HepG2 (cell line): Measurements from ENCODE around the gene VPS37B. TPM values are rescaled to one million over a fixed set of nuclear protein-coding genes. Genes with fewer than 3 reads are reported as not detected.

Experiments used
- ATAC-seq: fragments of 200-7000 bp; cut with Tn5 transposase; 3 replicates; pipeline ENCODE4 v1.9.1; 2020; ENCODE audit warnings: mild to moderate bottlenecking, moderate library complexity
- BruUV-seq: library from RNA; stranded (reverse); fragments of 400-500 nt; replicated peaks from 2 replicates; lab custom pipeline; 2021; lab: Mats Ljungman, UMichigan
- CTCF ChIA-PET: fragments of 300-600 bp; formaldehyde crosslinking; extraction: SDS; loops from one replicate; lab custom pipeline; 2021; ENCODE audit warnings: low total read pairs, inconsistent platforms, low intra/inter-chr PET ratio; lab: Yijun Ruan, JAX
- POLR2A ChIA-PET: fragments of 350-600 bp; sonication (Branson Sonifier 250); formaldehyde crosslinking; loops from one replicate; lab custom pipeline; 2020; ENCODE audit warnings: antibody characterized with exemption, inconsistent platforms; lab: Yijun Ruan, JAX
- DNase-seq: peaks from one replicate; pipeline ENCODE4 v3.0.0-alpha.2; 2015; ENCODE audit warnings: low spot score
- FAIRE-seq: peaks from 3 replicates; lab custom pipeline; 2011; peaks lifted over from hg19 to GRCh38; lab: Jason Lieb, UNC
- H2AFZ ChIP-seq: one replicate; pipeline ENCODE4 v1.6.1; 2011; ENCODE audit warnings: low read length, inconsistent platforms
- H3K27ac ChIP-seq: fragments of 300-600 bp; 3 replicates; pipeline ENCODE4 v1.8.0; 2011; ENCODE audit warnings: mixed run types, mild to moderate bottlenecking, mixed read lengths, low read length, inconsistent platforms; ENCODE audit not compliant: insufficient read depth; ENCODE audit errors: extremely low read length
- H3K27me3 ChIP-seq, 2 experiments: fragments of 200-600 bp in 1 of 2; 2 replicates in 1 of 2; 3 replicates in 1 of 2; pipeline versions ENCODE4 v1.6.0 to v1.8.0; 2011; ENCODE audit warnings: low read length in 2 of 2, mild to moderate bottlenecking in 2 of 2, moderate library complexity in 2 of 2, inconsistent platforms in 1 of 2; ENCODE audit not compliant: insufficient read depth in 2 of 2, control insufficient read depth in 1 of 2
- H3K36me3 ChIP-seq, 2 experiments: fragments of 200-600 bp in 1 of 2; replicated peaks in 1 of 2; 2 replicates in 1 of 2; 3 replicates in 1 of 2; pipeline versions ENCODE4 v1.5.1 to v1.8.0; 2011; ENCODE audit warnings: low read length in 2 of 2, inconsistent platforms in 1 of 2; ENCODE audit not compliant: insufficient read depth in 2 of 2, control insufficient read depth in 1 of 2
- H3K4me1 ChIP-seq: 2 replicates; pipeline ENCODE4 v1.5.1; 2012; ENCODE audit warnings: low read length, inconsistent platforms; ENCODE audit not compliant: insufficient read depth
- H3K4me2 ChIP-seq: 2 replicates; pipeline ENCODE4 v1.6.0; 2011; ENCODE audit warnings: low read depth, low read length, inconsistent platforms
- H3K4me3 ChIP-seq, 3 experiments: fragments of 200-600 bp in 1 of 3; sonication (generic), shearing (Covaris generic) in 1 of 3; replicated peaks in 1 of 3; 2 replicates each; pipeline ENCODE4 v1.5.1; 2011 to 2016; ENCODE audit warnings: low read length in 3 of 3, inconsistent platforms in 2 of 3, low read depth in 2 of 3, mild to moderate bottlenecking in 2 of 3, control low read depth in 1 of 3, mixed read lengths in 1 of 3; ENCODE audit not compliant: insufficient read depth in 1 of 3
- H3K79me2 ChIP-seq: one replicate; pipeline ENCODE4 v1.6.1; 2011; ENCODE audit warnings: low read length, inconsistent platforms; ENCODE audit not compliant: insufficient read depth
- H3K9ac ChIP-seq: 2 replicates; pipeline ENCODE4 v1.6.0; 2011; ENCODE audit warnings: mild to moderate bottlenecking, low read depth, low read length, inconsistent platforms; ENCODE audit not compliant: insufficient read depth
- H3K9me3 ChIP-seq: 2 replicates; pipeline ENCODE4 v1.5.1; 2012; ENCODE audit warnings: mild to moderate bottlenecking, low read length
- H4K20me1 ChIP-seq: 2 replicates; pipeline ENCODE4 v1.6.0; 2011; ENCODE audit warnings: inconsistent platforms, mild to moderate bottlenecking, low read length, moderate library complexity; ENCODE audit not compliant: insufficient read depth
- ARID5B ChIP-seq: IDR thresholded peaks from 2 replicates; pipeline ENCODE4 v1.4.0; 2020; ENCODE audit warnings: mild to moderate bottlenecking, missing genetic modification reagents
- HNRNPH1 ChIP-seq: fragments of 200-400 bp; formaldehyde crosslinking; optimal IDR thresholded peaks from 2 replicates; pipeline ENCODE3; 2017; ENCODE audit warnings: mild to moderate bottlenecking, low read depth, low read length
- POLR2A ChIP-seq, 2 experiments: IDR thresholded peaks; 2 replicates each; pipeline ENCODE4 v1.6.1; 2011; ENCODE audit warnings: low read depth in 2 of 2, low read length in 2 of 2, mild to moderate bottlenecking in 1 of 2, moderate library complexity in 1 of 2; ENCODE audit not compliant: insufficient read depth in 1 of 2
- ZNF10 ChIP-seq: sonication (generic); formaldehyde crosslinking; IDR thresholded peaks from 2 replicates; pipeline ENCODE4 v1.4.0; 2020; ENCODE audit warnings: mild to moderate bottlenecking, low read depth, missing genetic modification reagents, borderline replicate concordance
- WGBS: methylation state at CpG from one replicate; pipeline ENCODE4 v1.1.6; 2017; ENCODE audit warnings: low lambda C conversion rate; 5-methylcytosine and 5-hydroxymethylcytosine counted together
- in situ Hi-C: cut with HindIII; loops from 2 replicates; pipeline ENCODE4 v1.10.0; 2017; ENCODE audit warnings: low pct_unique_long_range_greater_than_20kb; ENCODE audit not compliant: extremely low pct_ligation_motif_present
- intact Hi-C: fragments of 100-400 bp; cut with micrococcal nuclease; formaldehyde crosslinking; loops from one replicate; pipeline ENCODE4 v1.10.0; 2022; ENCODE audit not compliant: unreplicated experiment
- polyA plus RNA-seq, 8 experiments: library from polyadenylated mRNA; depleted of rRNA in 3 of 8; stranded (reverse) in 7 of 8; unstranded in 1 of 8; fragments of >200 nt; fragmentation: Illumina TruSeq in 4 of 8; extraction: Trizol in 4 of 8; gene quantifications; 2 replicates each; pipeline versions ENCODE4 v1.2.1 to v1.2.3, GENCODE V29; 2011 to 2016; ENCODE audit warnings: low read depth in 4 of 8, missing spikeins in 1 of 8, mixed read lengths in 1 of 8; ENCODE audit not compliant: insufficient read depth in 1 of 8
- total RNA-seq, 5 experiments: library from RNA; depleted of rRNA; stranded (reverse); fragments of >200 nt; fragmentation: Illumina TruSeq; extraction: Trizol; gene quantifications; 2 replicates each; pipeline ENCODE4 v1.2.3, GENCODE V29; 2016; ENCODE audit warnings: low read depth in 1 of 5

Gene VPS37B
- total and polyA plus RNA-seq, 2 of the 13 experiments (the other 11 are each of a cell fraction or from before 2014, with no cell fraction given): 4.6 to 5.3 TPM

GRCh38 chr12:122888232-122888752 is 7.6 kb downstream of the VPS37B start (continued):
- TF ChIP-seq ARID5B (CRISPR knock-in tag) (peak; percentile 18; the same call in 1 of the 2 replicates), HNRNPH1 (no peak)

GRCh38 chr12:122887819-122888212 is 8.1 kb downstream of the VPS37B start:
- WGBS: 51% methylated on average over 5 of the region's 5 CpGs
- intact Hi-C loops (no loop called here), in situ Hi-C loops (no loop called here)
- Histone ChIP-seq H2AFZ (no peak overlapping the region), H3K9me3 (no peaks in the 10 kb centered on the region), H4K20me1 (peaks cover 6% of the 10 kb centered on the region; the same call in 1 of the 2 replicates), H3K4me3 (peak overlapping the region in 1 of 3 experiments; percentile 18; a peak in 3 of 6 replicates), H3K27ac (peak overlapping the region; percentile 60), H3K36me3 (no peaks in the 10 kb centered on the region; a peak in 1 of 5 replicates), H3K79me2 (peaks cover 81% of the 10 kb centered on the region), H3K27me3 (no peaks in the 10 kb centered on the region; a peak in 2 of 5 replicates), H3K9ac (peak overlapping the region; percentile 50), H3K4me2 (peak overlapping the region; percentile 62), H3K4me1 (peaks cover 80% of the 10 kb centered on the region)
- no TSS peak for BruUV-seq
- TF ChIP-seq ZNF10 (CRISPR knock-in tag) (no peak), POLR2A (IDR thresholded peaks at IDR 0.05; ENCODE audit: insufficient read depth in 1 of 2, low read depth in 2 of 2, low read length in 2 of 2) (0 out of 4 replicates have a peak, but pooled peaks of 1 of the 2 experiments have one; percentile 7)
- FAIRE-seq: no peak
- CTCF ChIA-PET: no interaction called here
- DNase-seq: no peak
- ATAC-seq: no peak
- POLR2A ChIA-PET: interaction anchor here (1.0 to 1.7 kb wide), 3 partner anchors 10 to 51 kb away, joined by 3 to 11 read pairs (median 3); no protein-coding TSS in a partner anchor
